8988T (cell line): ENCODE data around the gene ALOX5AP.

Experiments used
- DNase-seq: peaks from one replicate; pipeline ENCODE4 v3.0.0; 2011

Gene ALOX5AP

DNA sequence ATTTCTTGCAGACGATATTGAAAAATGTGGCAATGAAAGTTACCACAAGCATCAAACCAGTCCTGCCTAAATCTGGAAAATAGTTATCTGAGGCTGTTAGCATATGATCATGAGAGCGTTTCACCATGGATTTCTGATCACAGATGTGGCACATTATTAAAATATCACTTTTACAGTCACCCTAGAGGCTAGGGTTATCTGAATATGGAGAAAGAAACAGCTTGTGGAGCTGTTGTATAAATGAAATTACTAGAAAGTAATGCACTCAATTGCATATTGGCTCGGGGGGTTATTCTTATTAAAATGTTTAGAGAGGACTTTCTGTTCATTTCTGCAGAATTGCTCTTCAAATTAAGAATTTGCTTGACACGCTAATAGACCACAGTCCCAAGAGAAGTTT lies 35.6 kb downstream of the ALOX5AP start:
- DNase-seq: no peak

DNA sequence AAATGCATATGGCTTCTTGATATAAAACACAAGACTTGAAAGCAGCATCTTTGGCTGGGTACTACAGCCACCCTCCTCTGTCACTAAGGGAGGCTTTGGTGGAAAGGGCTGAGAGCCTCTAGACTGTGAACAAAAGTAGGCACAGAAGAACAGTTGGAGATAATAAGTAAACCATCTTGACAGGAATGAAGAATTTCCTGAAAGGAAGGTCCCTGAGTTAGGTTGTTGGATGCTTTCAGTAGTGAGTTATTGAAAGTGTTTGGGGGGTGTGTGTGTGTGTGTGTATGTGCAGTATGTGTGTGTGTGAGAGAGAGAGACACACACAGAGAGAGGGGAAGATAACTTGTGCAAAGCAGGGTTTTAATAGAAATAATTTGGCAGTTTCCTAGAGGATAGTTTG lies 38.2 kb downstream of the ALOX5AP start:
- DNase-seq: no peak

DNA sequence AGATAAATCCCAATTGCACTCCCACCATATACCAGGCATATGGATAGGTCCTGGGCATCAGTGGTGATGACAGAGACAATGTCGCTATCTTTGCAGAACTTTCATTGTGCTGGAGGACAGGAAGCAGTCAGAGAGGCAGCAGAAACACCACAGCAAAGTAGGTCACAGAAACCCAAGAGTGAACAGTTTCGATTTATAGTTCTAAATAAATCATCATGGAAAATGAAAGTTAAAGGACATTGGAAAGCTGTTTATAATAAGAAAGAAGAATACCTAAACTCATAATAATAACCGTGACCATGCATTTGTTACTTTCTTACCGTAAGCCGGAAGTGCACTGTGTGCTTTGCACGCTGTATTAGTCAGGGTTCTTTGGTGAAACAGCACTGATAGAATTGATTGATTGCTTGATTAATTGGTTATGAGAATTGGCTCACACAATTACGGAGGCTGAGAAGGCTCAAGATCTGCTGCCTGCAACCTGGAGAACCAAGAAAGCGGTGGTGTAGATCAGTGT lies 38.9 kb downstream of the ALOX5AP start:
- no peak for DNase-seq

DNA sequence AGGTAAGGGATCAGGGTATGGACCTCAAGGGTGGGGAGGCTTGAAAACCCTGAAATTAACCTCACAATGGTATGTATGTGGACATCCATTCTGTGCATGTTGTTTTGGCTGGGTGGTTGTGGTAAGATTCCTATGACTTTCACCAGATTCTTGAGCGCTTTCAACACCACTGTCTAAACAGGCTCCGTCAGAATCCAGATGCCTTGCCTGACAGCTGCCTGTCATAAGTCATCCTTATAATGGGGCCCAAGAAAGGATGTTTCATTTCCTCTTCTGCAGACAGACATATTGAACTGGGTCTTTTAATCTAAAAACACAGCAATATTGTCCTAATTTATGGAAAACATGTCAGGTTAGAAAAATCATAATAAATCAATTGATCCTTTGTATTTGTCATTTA lies 41.3 kb downstream of the ALOX5AP start:
- DNase-seq: no peak

DNA sequence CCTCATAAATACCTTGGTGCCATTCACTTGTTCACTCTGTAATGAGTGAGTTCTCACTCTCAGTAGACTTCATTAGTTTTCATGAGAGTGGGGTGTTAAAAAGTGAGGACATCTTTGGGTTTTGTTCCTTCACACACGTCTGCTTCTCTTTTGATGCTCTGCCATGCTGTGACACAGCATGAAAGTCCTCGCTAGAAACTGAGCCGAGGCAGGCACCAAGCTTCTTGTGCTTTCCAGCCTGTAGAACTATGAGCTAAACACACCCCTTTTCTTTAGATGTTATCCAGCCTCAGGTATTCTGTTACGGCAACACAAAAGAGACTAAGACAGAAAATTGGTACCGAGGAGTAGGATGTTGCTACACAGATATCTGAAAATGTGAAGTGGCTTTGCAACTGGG lies 43.7 kb downstream of the ALOX5AP start:
- no peak for DNase-seq

DNA sequence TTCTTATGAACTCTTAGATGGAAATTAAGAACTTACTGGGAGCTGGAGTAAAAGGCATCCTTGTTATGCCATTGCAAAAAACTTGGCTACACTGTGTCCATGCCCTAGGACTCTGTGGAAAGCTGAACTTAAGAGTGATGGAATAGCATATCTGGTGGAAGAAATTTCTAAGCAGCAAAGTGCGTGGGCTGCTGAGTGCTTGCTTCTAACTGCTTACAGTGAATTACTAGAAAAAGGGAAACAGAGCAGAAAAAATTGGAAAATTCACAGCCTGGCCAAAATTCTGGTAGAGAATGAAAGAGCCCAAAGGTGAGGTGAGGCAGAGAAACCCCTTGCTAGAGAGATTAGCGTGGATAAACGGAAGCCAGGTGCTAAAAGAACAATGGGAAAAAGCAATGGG lies 44.3 kb downstream of the ALOX5AP start:
- no peak for DNase-seq

DNA sequence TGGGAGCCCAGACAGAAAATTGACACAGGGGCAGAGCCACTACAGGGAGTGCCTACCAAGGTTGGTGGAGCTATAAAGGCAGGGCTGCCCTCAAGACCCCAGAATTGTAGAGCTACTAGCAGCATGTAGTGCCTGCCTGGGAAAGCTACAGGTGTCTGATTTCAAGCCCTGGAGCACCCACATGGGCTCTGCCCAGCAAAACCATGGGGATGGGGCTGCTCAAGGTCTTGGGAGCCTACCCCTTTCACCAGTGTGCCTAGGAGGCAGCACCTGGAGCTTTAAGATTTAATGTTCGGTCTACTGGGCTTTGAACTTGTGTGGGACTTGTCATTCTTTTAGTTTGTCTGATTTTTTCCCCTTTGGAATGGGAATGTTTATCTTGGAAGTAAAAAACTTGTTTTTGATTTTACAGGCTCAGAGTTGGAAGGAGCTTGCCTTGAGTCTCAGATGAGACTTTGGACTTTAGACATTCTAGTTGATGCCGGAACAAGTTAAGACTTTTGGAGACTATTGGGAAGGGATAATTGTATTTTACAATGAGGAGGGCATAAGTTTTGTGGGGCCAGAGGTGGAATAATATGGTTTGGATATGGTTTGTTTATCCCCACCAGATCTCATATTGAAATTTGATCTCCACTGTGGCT lies 45.1 kb downstream of the ALOX5AP start:
- DNase-seq: no peak

DNA sequence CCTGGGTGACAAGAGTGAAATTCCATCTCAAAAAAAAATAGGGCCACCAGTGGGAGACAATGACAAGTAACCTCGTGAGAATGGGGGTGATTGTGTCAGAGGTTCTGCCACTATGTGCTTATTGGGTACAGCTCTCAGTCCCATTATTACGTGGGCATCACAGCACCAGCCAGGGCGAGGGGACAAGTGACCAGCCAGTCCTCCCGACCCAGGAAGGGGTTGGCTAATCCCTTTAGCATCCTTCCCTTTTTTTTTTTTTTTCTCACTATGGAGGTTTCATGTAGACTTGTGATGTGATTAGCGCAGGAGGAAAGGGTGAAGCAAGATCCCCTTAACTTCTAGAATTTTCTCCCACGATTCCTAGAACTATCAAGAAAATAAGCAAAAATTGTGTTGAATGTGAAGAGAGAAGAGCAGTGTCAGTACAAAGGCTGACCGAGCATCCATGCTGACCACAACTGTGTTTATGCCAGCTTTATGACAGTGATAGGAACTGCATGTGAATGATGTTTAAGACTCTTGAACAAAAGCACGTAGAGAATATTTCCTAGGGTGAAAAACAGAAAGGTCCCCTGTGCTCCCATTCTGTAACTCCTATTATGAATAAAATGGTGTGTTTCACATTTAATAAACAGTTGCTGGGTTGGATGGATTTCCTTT lies 50.0 kb downstream of the ALOX5AP start:
- DNase-seq: no peak

DNA sequence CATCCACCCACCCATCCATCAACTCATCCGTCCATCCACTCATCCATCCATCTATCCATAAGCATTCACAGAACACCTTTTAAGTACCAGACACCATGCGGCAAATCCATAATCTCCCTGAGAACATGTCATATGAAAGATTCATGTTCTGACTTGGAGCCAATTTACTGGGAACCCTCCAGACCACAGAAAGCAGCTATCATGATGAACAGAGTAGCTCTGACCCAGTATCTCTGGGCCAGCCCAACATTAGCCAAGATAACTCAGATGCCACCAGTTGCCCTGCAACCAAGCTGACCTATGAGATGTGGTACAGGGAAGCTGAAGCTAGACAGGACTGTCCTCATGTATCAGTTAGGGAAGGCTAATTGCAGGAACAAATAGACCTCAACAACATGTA lies 51.3 kb downstream of the ALOX5AP start:
- no peak for DNase-seq

DNA sequence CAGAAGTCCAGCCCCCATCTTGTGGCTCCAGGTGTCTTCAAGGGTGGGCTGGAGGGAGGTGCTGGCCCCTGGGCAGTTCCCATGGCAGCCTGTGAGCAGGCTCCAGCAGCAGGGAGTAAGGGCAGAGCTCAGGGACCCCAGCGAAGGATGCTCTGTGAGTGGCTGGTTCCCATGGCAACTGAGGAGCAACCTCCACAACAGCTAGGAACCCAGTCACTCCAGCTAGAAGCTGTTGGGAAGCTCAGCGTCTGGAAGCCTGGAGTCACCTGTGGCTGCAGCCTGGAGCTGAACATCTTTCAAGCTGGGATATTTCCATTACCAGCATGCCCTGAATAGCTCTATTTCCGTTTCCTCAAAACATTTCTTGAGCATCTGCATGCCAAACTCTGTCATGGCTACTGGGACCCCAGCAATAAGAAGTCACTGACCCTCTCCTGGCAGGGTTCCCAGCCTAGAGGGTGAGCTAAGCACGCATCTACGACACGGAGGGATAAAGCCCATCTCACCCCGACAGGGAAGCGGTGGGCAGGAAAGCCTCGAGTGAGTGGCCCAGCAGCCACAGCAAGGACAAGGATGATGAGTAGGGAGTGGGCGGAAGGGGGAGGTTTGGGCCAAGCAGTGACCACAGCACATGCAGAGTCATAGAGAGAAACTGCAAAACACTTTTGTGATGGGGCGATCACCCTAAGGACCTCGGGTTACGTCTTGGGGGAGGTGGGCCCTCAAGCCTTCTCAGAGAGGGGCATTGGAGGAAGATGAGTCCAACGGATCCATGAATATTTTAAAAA lies 52.6 kb downstream of the ALOX5AP start:
- DNase-seq: no peak

DNA sequence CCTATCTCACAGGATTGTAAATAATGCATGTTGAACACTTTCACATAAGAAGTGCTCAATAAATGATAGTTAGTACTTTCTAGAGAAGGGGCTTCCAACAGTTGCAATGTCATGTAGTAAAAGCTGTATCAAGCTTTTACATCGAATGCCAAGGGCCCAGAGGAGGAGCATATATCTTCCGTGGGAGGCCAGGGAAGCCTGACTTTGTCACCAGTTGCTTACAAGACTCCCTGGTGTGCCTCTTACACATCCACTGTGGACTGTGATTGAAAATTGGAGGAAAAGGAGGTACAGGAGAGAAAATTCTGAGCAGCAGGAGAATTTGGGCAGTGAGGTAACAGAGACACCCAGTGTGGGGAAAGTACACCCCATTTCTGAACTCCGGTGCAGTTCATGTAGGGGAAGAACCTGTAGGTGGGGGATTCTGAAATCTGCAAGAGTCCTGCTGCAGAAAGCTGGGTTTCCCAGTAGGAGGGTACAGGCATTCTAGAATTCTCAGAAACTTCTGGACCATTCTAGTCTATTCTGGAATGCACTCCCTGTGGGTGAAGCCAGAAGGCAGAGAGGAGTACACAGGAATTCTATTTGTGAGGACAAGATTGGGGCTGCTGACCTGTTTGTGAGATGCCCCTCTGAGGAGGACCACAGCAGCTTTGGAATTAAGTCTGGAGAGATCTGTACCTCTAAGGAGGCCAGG lies 54.0 kb downstream of the ALOX5AP start:
- no peak for DNase-seq

DNA sequence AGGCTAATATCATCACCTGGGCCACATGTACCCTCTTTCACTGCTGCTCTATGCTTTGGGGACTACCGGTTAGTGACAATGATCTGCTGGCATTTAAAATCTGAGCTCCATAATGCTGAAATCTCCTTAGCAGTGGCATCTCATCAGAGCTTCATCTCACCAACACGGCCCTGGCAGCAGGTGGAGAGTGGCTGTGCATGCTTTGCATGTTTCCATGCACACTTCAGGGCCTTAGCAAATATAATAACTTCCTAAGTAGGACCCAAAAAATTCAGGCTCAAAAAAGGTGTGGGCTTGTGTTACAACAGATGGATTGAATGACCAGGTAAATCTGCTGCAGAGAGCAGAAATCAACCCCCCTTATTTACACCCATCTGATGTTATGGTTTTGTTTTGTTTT lies 55.2 kb downstream of the ALOX5AP start:
- DNase-seq: no peak

DNA sequence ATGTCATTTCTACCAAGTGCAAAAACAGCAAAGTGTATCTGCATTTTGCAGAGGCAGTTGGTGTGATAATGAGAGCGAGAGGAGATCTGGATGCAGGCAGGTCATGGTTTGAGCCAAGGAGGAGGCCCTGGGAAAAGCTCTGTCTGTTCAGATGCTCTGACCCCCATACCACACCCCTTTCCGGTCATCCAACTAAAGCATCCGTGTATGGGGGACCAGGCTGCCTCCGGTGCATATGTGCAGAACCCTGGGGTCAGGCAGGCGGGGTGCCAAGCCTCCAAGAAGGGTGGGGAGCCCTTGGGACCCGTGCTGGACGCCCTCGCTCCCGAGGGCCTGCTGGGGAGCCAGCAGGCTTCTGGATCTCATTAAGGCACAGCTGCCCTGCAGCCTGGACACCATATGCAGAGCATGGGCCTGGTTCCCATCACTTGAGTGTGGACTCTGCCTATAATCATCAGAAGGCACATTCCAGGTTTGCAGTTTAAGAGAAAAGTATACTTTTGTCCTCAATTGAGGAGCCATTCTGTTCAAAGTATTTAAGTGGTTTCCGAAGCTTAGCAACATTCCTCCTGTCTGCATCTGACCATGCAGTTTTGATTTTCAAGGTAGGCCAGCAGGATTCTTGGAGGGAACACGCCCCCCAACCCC lies 56.1 kb downstream of the ALOX5AP start:
- DNase-seq: no peak

DNA sequence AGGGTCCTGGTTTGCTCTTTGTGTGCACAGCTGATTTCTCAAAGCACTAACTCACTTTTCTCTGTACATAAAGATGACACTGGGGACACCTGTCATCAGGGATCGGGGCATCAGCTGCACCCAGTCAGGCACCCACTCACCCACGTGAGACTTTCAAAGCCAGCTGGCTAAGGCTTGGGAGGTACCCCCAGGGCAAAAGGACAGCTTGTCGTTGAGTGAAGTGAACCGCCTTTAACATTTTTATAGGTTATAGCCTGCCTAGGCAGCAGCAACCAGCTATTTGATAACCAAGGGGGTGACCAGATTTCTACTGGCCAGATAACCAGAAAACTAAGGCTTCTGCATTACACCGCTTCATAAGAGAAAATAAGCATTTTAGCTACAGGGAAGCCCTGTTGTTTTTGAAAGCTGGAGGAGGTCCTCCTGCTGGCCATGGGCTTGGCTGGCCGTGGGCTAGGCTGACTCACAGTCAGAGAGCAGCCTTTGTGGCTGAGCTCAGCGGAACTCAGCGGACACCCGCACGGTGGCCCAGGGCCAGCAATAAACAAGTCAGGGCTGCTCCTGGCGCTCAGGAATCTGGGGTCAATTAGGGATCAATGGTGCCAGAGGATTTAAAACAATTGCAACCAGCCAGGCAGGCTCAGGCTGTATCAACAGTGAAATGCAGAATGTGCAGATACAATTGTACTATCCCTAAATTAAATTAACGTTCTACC lies 57.1 kb downstream of the ALOX5AP start:
- no peak for DNase-seq

DNA sequence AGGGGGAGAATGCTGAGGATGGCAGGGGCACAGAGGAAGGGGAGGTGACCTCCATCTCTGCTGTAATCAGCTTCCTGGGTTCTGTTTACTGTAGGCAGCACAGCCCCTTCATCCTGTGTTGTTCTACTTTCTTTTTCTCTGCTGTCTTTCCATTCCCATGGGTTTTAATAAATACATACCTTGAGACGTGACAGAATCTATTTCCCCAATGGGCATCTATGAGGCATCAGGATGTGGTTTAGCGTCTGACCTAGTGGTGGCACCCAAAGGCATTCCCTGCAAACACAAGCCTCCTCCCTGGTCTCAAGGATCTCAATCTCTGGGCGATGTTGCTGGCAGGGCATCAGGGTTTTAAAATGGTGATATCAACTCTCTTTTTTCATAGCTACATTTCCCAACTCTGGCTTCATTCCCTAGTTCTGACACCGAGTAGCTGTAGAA lies 60.8 kb downstream of the ALOX5AP start:
- DNase-seq: no peak

DNA sequence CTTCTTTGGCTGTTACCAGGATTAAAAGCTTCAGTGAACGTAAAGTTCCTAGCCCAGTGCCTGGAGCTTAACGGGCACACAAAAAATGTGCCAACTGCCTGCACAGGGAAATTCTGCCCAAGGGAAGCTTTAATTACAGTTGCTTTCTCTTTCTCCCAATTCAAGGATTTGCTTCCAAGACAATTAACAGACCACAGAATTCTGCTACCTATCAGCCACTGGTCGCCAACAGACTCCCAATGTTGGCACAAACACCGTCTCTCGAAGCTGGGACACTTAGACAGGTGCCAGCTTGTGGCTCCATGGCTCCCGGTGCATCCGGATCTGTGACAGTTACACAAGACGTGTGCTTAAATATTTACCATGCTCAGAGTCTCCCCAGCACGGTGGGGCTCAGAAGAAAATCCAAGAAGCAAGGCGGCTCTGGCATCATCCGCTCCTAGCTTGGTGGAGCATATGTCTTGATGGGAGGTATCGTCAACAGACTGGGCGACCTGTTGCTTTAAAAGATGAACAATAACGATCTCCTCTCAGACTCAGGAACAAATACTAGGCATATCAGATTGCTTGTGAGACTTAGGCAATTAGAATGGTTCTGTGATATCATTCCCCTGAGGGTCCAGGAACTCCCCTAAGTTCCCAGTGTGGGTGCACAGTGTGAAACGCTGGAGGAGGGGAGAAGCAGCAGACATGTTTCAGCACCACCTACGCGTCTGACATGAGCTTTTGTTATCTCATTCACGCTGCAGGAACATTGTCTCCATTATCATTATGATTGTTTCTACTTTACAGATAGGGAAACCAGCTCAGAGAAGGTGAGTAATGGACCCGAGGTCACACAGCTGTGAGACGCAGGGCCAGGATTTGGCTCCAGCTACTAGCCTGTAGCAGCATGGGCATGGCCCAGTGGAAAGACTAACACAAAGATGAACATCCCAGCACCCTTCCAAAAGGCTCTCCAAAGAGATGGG lies 61.6 kb downstream of the ALOX5AP start:
- no peak for DNase-seq

DNA sequence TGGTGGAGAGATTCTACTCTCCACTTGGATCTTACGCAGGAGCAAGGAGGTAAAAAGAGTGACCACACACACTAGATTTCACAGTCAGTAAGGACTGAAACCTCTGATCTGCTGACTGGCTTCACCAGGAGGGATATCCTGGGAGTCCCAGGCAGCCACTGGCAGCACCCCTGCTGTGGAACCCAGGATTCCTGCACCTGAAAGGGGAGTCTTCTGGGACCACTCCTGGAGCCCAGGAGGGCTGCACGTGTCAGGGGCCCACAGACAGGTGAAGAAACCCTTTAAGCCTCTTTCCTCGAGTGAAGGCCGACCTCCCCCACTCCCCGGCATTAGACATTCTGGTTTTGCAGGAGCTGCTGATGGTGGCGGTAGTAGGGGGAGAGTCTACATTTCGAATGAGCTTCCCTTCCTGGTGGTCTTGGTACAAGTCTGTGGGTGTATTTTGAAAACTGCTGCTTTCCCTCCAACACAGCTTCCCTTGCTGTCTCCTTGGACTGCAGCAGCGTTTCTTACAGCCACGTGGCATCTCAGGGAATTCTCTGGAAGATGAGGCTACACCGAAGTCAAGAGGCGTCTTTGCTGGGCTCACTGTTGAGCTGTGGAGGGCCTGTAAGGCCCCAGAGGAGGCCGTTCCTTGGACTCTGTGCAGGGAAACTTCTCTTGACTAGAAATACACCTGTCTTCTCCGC lies 62.6 kb downstream of the ALOX5AP start:
- DNase-seq: no peak

DNA sequence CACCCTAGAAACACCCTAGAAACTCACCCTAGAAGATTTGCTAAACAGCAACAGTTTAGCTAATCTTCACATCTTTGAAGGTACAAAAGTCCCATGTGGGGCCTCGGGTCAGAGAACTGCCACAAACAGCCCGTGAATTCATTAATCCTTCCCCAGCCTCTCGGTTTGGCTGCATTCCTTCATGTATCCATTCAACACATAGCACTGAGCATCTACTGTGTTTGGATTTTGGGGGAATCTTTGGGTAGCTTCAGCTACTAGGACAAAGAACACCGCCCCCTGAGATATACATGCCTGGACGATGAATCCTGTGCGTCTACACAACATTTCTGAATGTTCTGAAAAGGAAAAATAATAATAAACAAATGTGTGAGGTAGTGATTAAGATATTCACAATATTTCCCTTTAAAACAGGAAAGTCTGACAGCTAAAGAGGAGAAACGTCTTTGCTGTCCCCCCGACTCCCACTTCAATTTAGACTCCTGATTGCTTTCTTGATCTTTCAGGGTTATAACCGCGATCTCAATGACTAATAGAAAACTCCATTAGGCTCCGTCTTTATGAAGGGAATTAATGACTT lies 63.5 kb downstream of the ALOX5AP start:
- no peak for DNase-seq

DNA sequence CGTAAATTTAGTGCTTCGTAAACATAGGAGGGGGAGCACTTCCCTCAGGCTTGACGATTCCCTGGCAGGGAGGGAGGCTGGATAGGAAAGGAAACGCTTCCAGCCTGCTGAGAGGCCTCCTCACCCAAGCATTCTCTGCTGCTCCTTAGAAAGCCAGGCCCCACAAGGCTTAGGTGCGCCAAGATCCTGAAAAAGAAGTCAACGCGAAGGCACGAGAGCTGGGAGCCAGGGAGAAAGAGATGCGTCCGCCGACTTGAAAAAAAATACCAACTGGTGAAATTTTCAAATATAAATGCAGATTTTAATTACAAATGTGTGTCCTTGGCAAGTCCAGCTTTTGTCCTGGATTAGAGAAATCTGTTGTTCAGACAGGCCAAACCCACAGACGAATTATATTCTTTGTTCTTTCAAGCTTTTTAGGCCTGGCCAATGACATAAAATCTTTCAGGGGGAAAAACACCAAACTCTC lies 64.0 kb downstream of the ALOX5AP start:
- DNase-seq: no peak

DNA sequence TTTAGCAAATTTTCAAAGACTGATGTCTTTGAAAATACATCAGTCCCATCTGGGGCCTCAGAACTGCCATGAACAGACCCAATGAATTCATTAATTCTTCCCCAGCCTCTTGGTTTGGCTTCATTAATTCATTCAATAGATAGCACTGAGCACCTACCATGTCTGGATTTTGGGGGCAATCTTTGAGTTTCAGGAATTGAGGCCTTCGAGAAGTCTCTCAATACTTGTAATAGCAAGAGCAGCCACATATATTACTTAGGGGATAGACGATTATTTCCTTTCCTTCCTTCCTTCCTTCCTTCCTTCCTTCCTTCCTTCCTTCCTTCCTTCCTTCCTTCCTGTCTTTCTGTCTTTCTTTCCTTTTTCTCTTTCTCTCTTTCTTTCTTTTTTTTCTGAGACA lies 64.8 kb downstream of the ALOX5AP start:
- DNase-seq: no peak
